ENCODE data around the gene POLR3F.
"Not testable (repeated sequence)": the region's sequence is repeated elsewhere in the genome, so short reads cannot be mapped to it uniquely, and the experiment has no call there.

The POLR3F gene

GRCh38 chr20:18523066-18523465 is 55.9 kb downstream of the POLR3F start:
- TF ChIP-seq ZNF274 (IDR thresholded peaks at IDR 0.05; ENCODE audit: low read depth, low read length): no peak
- H3K4me3 ChIP-seq (ENCODE audit: low read length): no peak overlapping the region

- H3K4me3 ChIP-seq (ENCODE audit: low read length): no peak overlapping the region
- no peak for TF ChIP-seq ZNF274 (IDR thresholded peaks at IDR 0.05; ENCODE audit: low read depth, low read length)
These were observed 57.5 kb downstream of the POLR3F start for GRCh38 chr20:18524646-18525045.

DNA sequence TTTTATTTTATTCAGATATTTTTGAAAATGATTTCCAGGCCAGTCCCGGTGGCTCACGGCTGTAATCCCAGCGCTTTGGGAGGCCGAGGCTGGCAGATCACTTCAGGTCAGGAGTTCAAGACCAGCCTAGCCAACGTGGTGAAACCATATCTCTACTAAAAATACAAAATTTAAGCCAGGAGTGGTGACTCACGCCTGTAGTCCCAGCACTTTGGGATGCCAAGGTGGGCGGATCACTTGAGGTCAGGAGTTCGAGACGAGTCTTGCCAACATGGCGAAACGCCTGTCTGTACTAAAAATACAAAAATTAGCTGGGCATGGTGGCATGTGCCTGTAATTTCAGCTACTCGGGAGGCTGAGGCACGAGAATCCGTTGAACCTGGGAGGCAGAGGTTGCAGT is 59.6 kb downstream of the POLR3F start:
- not testable (repeated sequence) for H3K4me3 ChIP-seq (ENCODE audit: low read length)

- no peak overlapping the region for H3K4me3 ChIP-seq (ENCODE audit: low read length)
- no peak for TF ChIP-seq ZNF274 (IDR thresholded peaks at IDR 0.05; ENCODE audit: low read depth, low read length)
These were observed 60.1 kb downstream of the POLR3F start for GRCh38 chr20:18527339-18527738.

DNA sequence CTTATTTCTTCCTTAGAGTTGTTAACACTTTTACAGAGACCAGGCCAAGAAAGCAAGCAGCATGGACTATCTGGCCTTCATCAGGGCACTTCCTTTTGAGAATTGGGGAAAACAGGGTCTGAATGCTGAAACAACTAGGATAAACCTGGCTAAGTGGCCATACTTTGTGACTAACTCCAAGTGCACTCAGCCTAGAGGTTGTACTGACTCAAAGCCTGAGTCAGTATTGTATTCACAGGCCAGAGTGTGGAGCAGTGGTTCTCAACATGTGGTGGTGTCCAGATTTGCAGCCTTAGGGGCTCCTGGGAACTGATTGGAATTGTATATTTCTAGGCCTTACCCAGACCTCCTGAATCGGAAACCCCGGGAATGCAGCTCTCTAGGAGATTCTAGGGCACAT is 60.6 kb downstream of the POLR3F start:
- TF ChIP-seq ZNF274 (IDR thresholded peaks at IDR 0.05; ENCODE audit: low read depth, low read length): no peak
- H3K4me3 ChIP-seq (ENCODE audit: low read length): no peak overlapping the region

DNA sequence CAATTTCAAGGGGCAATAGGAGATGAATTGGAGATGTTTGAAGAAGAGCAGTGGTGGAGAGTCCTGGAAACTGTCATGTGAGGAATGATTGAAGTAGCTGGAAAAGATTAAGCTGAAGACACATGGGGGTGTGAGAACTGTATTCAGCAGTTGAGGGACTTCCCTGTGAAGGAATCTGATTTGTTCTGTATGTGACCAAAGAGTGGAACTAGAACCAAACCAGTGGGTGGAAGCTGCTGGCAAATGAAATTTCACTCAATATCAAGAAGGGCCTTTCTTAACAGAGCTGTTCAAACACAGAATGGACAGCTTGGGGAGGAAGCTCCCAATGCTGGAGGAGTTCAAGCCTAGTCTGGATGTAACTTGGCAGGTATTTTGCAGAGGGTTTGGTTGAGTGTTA is 61.9 kb downstream of the POLR3F start:
- H3K4me3 ChIP-seq (ENCODE audit: low read length): no peak overlapping the region
- TF ChIP-seq ZNF274 (IDR thresholded peaks at IDR 0.05; ENCODE audit: low read depth, low read length): no peak

DNA sequence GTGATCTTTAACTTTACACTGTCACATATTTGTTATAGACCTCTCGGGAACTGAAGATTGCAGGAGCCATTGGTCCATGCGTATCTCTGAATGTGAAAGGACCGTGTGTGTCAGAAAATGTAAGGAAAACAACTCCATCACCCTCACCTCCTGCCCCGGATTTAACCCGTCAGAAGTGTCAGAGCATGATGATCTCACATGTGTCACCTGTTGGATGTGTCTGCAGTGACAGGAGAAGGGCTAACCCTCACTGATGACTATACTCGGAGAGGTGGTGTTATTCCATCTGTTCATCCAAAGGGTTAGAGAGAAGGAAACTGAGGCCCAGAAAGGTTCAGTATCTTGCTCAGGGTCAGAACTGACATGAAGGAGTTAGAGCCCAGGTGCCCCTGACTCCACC is 65.4 kb downstream of the POLR3F start:
- no peak overlapping the region for H3K4me3 ChIP-seq (ENCODE audit: low read length)
- no peak for TF ChIP-seq ZNF274 (IDR thresholded peaks at IDR 0.05; ENCODE audit: low read depth, low read length)

DNA sequence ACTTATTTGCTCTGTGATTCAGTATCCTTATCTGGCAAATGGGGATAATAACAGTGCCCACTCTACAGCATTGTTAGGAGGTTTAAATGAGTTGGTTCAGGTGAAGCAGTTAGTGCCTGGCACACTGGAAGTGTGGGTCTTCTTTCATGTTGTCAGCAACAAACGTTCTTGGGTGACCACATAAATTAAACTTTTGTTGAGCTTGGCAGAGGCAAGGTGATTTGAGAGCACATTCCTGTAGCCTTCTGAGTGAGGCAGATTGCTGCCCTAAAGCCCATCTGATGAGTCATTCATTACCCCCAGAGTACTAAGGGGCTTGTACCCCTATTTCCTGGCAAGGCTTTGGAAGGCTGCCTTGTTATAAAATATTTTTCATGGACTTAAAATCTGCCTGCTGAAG is 66.3 kb downstream of the POLR3F start:
- H3K4me3 ChIP-seq (ENCODE audit: low read length): no peak overlapping the region
- no peak for TF ChIP-seq ZNF274 (IDR thresholded peaks at IDR 0.05; ENCODE audit: low read depth, low read length)

DNA sequence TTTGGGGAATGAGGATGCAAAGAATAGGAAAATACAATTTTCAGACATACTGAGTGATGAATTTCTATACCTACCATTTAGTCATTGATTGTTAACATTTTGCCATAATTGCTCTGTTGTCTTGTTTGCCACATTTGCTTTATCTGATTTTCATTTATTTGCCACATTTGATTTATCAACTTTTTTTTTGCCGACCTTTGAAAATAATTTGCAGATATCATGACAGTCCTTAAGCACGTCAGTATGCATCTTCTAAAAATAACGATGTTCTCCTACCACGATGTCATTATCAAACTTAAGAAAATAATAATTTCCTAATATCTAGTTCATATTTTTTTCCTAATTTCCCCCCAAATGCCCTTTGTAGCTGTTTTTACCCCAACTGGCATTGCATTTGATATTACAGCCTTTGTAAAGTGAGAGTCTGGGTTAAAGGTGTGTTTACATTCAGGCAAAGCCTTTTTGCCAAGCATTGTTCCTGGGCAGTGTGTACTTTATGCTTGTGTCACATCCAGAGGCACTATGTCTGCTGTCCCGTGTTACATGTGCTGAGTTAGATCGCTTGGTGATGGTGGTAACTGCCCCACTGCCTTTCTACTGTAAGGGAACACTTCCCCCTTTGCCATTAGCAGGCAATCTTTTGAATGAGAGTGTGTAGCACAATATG is 66.9 kb downstream of the POLR3F start:
- no peak for TF ChIP-seq ZNF274 (IDR thresholded peaks at IDR 0.05; ENCODE audit: low read depth, low read length)
- no peak overlapping the region for H3K4me3 ChIP-seq (ENCODE audit: low read length)
